ENCODE data around the gene NOVA1.

NOVA1 gene

GRCh38 chr14:26622611-26623010 is 24.8 kb upstream of the NOVA1 start:
- Histone ChIP-seq H3K27ac (no peak overlapping the region), H3K4me1 (ENCODE audit: low read depth, poor library complexity, severe bottlenecking) (no peaks in the 10 kb centered on the region), H3K36me3 (ENCODE audit: insufficient read depth) (no peaks in the 10 kb centered on the region), H3K27me3 (ENCODE audit: insufficient read depth, low read depth) (no peaks in the 10 kb centered on the region), H4K20me1 (ENCODE audit: insufficient read depth) (no peaks in the 10 kb centered on the region), H3K4me3 (IDR thresholded peaks at IDR 0.05; ENCODE audit: insufficient read depth, low read depth, low read length) (no peak overlapping the region), H3K9ac (no peak overlapping the region), H3K4me2 (no peak overlapping the region), H3K79me2 (ENCODE audit: insufficient read depth, low read depth) (no peaks in the 10 kb centered on the region), H2AFZ (ENCODE audit: low read depth) (no peak overlapping the region)
- TF ChIP-seq CTCF (conservative IDR thresholded peaks at IDR 0.05; ENCODE audit: low read depth, low read length) = no peak

- Histone ChIP-seq H4K20me1 (ENCODE audit: insufficient read depth) (no peaks in the 10 kb centered on the region), H2AFZ (ENCODE audit: low read depth) (no peak overlapping the region), H3K9ac (no peak overlapping the region), H3K4me3 (IDR thresholded peaks at IDR 0.05; ENCODE audit: insufficient read depth, low read depth, low read length) (no peak overlapping the region), H3K4me2 (no peak overlapping the region), H3K27ac (no peak overlapping the region), H3K27me3 (ENCODE audit: insufficient read depth, low read depth) (no peaks in the 10 kb centered on the region), H3K79me2 (ENCODE audit: insufficient read depth, low read depth) (no peaks in the 10 kb centered on the region), H3K36me3 (ENCODE audit: insufficient read depth) (no peaks in the 10 kb centered on the region), H3K4me1 (ENCODE audit: low read depth, poor library complexity, severe bottlenecking) (no peaks in the 10 kb centered on the region)
- no peak for TF ChIP-seq CTCF (conservative IDR thresholded peaks at IDR 0.05; ENCODE audit: low read depth, low read length)
Measured at GRCh38 chr14:26621807-26622560, 24.2 kb upstream of the NOVA1 start.

- no peak overlapping the region for H3K4me3 ChIP-seq (IDR thresholded peaks at IDR 0.05; ENCODE audit: insufficient read depth, low read depth, low read length)
- no peaks in the 10 kb centered on the region for H3K79me2 ChIP-seq (ENCODE audit: insufficient read depth, low read depth)
- no peak overlapping the region for H3K4me2 ChIP-seq
- no peak overlapping the region for H3K9ac ChIP-seq
- no peaks in the 10 kb centered on the region for H3K4me1 ChIP-seq (ENCODE audit: low read depth, poor library complexity, severe bottlenecking)
- H3K36me3 ChIP-seq (ENCODE audit: insufficient read depth) = no peaks in the 10 kb centered on the region
- no peak for TF ChIP-seq CTCF (conservative IDR thresholded peaks at IDR 0.05; ENCODE audit: low read depth, low read length)
- H3K27me3 ChIP-seq (ENCODE audit: insufficient read depth, low read depth) = no peaks in the 10 kb centered on the region
- H2AFZ ChIP-seq (ENCODE audit: low read depth) = no peak overlapping the region
- H4K20me1 ChIP-seq (ENCODE audit: insufficient read depth) = no peaks in the 10 kb centered on the region
- H3K27ac ChIP-seq = no peak overlapping the region
Measured at GRCh38 chr14:26621364-26621763, 23.5 kb upstream of the NOVA1 start.

- H2AFZ ChIP-seq (ENCODE audit: low read depth) = no peak overlapping the region
- TF ChIP-seq CTCF (conservative IDR thresholded peaks at IDR 0.05; ENCODE audit: low read depth, low read length) = no peak
- no peak overlapping the region for H3K4me2 ChIP-seq
- H3K4me1 ChIP-seq (ENCODE audit: low read depth, poor library complexity, severe bottlenecking) = no peaks in the 10 kb centered on the region
- no peak overlapping the region for H3K9ac ChIP-seq
- H4K20me1 ChIP-seq (ENCODE audit: insufficient read depth) = no peaks in the 10 kb centered on the region
- no peaks in the 10 kb centered on the region for H3K36me3 ChIP-seq (ENCODE audit: insufficient read depth)
- H3K27me3 ChIP-seq (ENCODE audit: insufficient read depth, low read depth) = no peaks in the 10 kb centered on the region
- H3K27ac ChIP-seq = no peak overlapping the region
- H3K79me2 ChIP-seq (ENCODE audit: insufficient read depth, low read depth) = no peaks in the 10 kb centered on the region
- no peak overlapping the region for H3K4me3 ChIP-seq (IDR thresholded peaks at IDR 0.05; ENCODE audit: insufficient read depth, low read depth, low read length)
Measured at GRCh38 chr14:26611259-26611658, 13.4 kb upstream of the NOVA1 start.
